Mesendoderm (in vitro differentiated cells): ENCODE data around the gene ACACB.

Experiments used
- DNase-seq: peaks from one replicate; pipeline ENCODE4 v3.0.0; 2013
- H2AK5ac ChIP-seq: 2 replicates; pipeline ENCODE4 v1.6.1; 2013; ENCODE audit warnings: low read length, inconsistent platforms
- H2BK120ac ChIP-seq: 2 replicates; pipeline ENCODE4 v1.6.1; 2013; ENCODE audit warnings: low read depth, mild to moderate bottlenecking, low read length, moderate library complexity, mixed read lengths
- H2BK15ac ChIP-seq: replicated peaks from 2 replicates; pipeline ENCODE4 v1.6.1; 2013; ENCODE audit warnings: low read depth, mild to moderate bottlenecking, moderate library complexity
- H2BK5ac ChIP-seq: 2 replicates; pipeline ENCODE4 v1.6.1; 2013; ENCODE audit warnings: low read length, inconsistent platforms
- H3K18ac ChIP-seq: 2 replicates; pipeline ENCODE4 v1.6.1; 2013; ENCODE audit warnings: mild to moderate bottlenecking, low read length, mixed read lengths
- H3K23ac ChIP-seq: one replicate; pipeline ENCODE4 v1.6.1; 2013; ENCODE audit warnings: low read length
- H3K27ac ChIP-seq: 2 replicates; pipeline ENCODE4 v1.5.1; 2013; ENCODE audit warnings: low read depth, mild to moderate bottlenecking, inconsistent platforms, low read length, moderate library complexity
- H3K27me3 ChIP-seq: 2 replicates; pipeline ENCODE4 v1.6.1; 2013; ENCODE audit warnings: low read length, control low read depth, mild to moderate bottlenecking, inconsistent platforms; ENCODE audit not compliant: insufficient read depth, poor library complexity
- H3K36me3 ChIP-seq: 2 replicates; pipeline ENCODE4 v1.6.1; 2013; ENCODE audit warnings: low read length, inconsistent platforms; ENCODE audit not compliant: control insufficient read depth, insufficient read depth
- H3K4ac ChIP-seq: one replicate; pipeline ENCODE4 v1.6.1; 2013; ENCODE audit warnings: low read depth, mild to moderate bottlenecking, low read length, moderate library complexity
- H3K4me1 ChIP-seq: 2 replicates; pipeline ENCODE4 v1.6.1; 2013; ENCODE audit warnings: low read depth, low read length, inconsistent platforms; ENCODE audit not compliant: control insufficient read depth
- H3K4me2 ChIP-seq: 2 replicates; pipeline ENCODE4 v1.6.1; 2013; ENCODE audit warnings: low read length
- H3K4me3 ChIP-seq: 2 replicates; pipeline ENCODE4 v1.5.1; 2013; ENCODE audit warnings: mild to moderate bottlenecking, low read length
- H3K56ac ChIP-seq: one replicate; pipeline ENCODE4 v1.6.1; 2013; ENCODE audit warnings: low read length
- H3K79me1 ChIP-seq: 2 replicates; pipeline ENCODE4 v1.6.1; 2013; ENCODE audit warnings: low read length, inconsistent platforms
- H3K79me2 ChIP-seq: 2 replicates; pipeline ENCODE4 v1.6.1; 2013; ENCODE audit warnings: mild to moderate bottlenecking, low read length; ENCODE audit not compliant: control insufficient read depth, insufficient read depth
- H3K9ac ChIP-seq: 2 replicates; pipeline ENCODE4 v1.6.1; 2013; ENCODE audit warnings: low read length, inconsistent platforms
- H4K5ac ChIP-seq: one replicate; pipeline ENCODE4 v1.6.1; 2013; ENCODE audit warnings: low read length
- H4K8ac ChIP-seq: one replicate; pipeline ENCODE4 v1.6.1; 2013; ENCODE audit warnings: low read depth, mild to moderate bottlenecking, control low read depth, low read length, moderate library complexity
- WGBS: extraction: QIAGEN DNeasy Blood & Tissue Kit; methylation state at CpG from one replicate; pipeline ENCODE4 v1.1.7; 2013; ENCODE audit warnings: low lambda C conversion rate, missing lambda C conversion rate; ENCODE audit not compliant: insufficient coverage; ENCODE audit errors: extremely low coverage; 5-methylcytosine and 5-hydroxymethylcytosine counted together

ACACB gene

GRCh38 chr12:109163167-109163566, 46.8 kb downstream of the ACACB start:
- H3K4me3 ChIP-seq, result no peak overlapping the region
- no peak overlapping the region for H2BK120ac ChIP-seq
- H3K4me2 ChIP-seq, result no peak overlapping the region
- H3K9ac ChIP-seq, result no peak overlapping the region
- no peak overlapping the region for H2BK5ac ChIP-seq
- H3K18ac ChIP-seq, result no peak overlapping the region
- H2BK15ac ChIP-seq, result no peak overlapping the region
- no peak overlapping the region for H2AK5ac ChIP-seq
- no CpG with 5 or more reads among the region's 6 CpGs for WGBS
- H3K36me3 ChIP-seq, result no peaks in the 10 kb centered on the region
- no peak overlapping the region for H3K23ac ChIP-seq
- no peak overlapping the region for H3K27ac ChIP-seq
- no peaks in the 10 kb centered on the region for H3K4me1 ChIP-seq
- H3K56ac ChIP-seq, result no peak overlapping the region
- no peak overlapping the region for H4K8ac ChIP-seq
- DNase-seq, result no peak
- H3K27me3 ChIP-seq, result no peaks in the 10 kb centered on the region
- H3K79me2 ChIP-seq, result no peaks in the 10 kb centered on the region
- no peak overlapping the region for H4K5ac ChIP-seq
- no peak overlapping the region for H3K4ac ChIP-seq
- no peaks in the 10 kb centered on the region for H3K79me1 ChIP-seq

DNA sequence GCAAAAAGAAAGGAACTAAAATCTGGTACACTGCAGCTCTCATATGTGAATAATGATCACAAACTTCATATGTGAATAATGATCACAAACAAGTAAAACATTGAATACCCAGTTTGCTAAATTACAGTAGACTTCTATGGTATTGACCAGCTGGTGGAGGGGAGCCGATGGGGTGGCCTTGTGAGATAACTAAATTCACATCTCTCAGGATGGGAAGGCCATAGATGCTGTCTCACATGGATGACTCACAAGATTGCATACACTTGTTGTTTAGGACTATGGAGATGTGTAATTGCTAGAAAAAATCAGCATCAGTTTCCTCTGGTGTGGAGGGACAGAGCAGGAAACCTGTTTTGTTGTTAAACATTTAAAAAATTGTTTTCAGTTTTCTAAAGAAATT, 49.2 kb downstream of the ACACB start:
- Histone ChIP-seq H4K8ac (no peak overlapping the region), H3K4me2 (no peak overlapping the region), H2AK5ac (no peak overlapping the region), H4K5ac (no peak overlapping the region), H3K4me3 (no peak overlapping the region), H3K4me1 (no peaks in the 10 kb centered on the region), H2BK5ac (no peak overlapping the region), H3K79me1 (no peaks in the 10 kb centered on the region), H3K56ac (no peak overlapping the region), H2BK15ac (no peak overlapping the region), H3K23ac (no peak overlapping the region), H3K79me2 (no peaks in the 10 kb centered on the region), H3K27me3 (no peaks in the 10 kb centered on the region), H3K4ac (no peak overlapping the region), H3K27ac (no peak overlapping the region), H3K18ac (no peak overlapping the region), H3K36me3 (no peaks in the 10 kb centered on the region), H2BK120ac (no peak overlapping the region), H3K9ac (no peak overlapping the region)
- DNase-seq, result no peak
- no CpG with 5 or more reads among the region's 1 CpG for WGBS

- Histone ChIP-seq H4K5ac (no peak overlapping the region), H3K4me3 (no peak overlapping the region), H2BK5ac (no peak overlapping the region), H4K8ac (no peak overlapping the region), H2BK15ac (no peak overlapping the region), H3K56ac (no peak overlapping the region), H3K4me2 (no peak overlapping the region), H3K79me2 (no peaks in the 10 kb centered on the region), H3K36me3 (no peaks in the 10 kb centered on the region), H3K23ac (no peak overlapping the region), H3K27ac (no peak overlapping the region), H2BK120ac (no peak overlapping the region), H2AK5ac (no peak overlapping the region), H3K18ac (no peak overlapping the region), H3K4me1 (no peaks in the 10 kb centered on the region), H3K4ac (no peak overlapping the region), H3K79me1 (no peaks in the 10 kb centered on the region), H3K27me3 (no peaks in the 10 kb centered on the region), H3K9ac (no peak overlapping the region)
- WGBS, result no CpG with 5 or more reads among the region's 9 CpGs
- DNase-seq, result no peak
Observed at GRCh38 chr12:109166371-109166770, 50.0 kb downstream of the ACACB start.

DNA sequence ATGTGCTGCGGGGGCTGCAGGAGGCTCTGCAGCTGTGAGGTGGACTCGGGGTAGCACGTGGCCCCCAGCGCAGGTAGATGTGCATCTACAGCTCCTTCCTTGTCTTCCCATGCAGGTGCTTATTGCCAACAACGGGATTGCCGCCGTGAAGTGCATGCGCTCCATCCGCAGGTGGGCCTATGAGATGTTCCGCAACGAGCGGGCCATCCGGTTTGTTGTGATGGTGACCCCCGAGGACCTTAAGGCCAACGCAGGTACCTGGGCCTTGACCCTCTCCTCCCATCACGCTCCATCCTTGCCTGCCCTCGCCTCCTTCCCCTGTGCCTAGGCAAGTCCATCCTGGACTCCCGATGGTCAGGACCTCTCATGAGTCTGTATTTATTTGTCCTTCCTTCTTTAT, 51.4 kb downstream of the ACACB start:
- Histone ChIP-seq H2BK120ac (no peak overlapping the region), H3K18ac (no peak overlapping the region)
- no peak for DNase-seq

DNA sequence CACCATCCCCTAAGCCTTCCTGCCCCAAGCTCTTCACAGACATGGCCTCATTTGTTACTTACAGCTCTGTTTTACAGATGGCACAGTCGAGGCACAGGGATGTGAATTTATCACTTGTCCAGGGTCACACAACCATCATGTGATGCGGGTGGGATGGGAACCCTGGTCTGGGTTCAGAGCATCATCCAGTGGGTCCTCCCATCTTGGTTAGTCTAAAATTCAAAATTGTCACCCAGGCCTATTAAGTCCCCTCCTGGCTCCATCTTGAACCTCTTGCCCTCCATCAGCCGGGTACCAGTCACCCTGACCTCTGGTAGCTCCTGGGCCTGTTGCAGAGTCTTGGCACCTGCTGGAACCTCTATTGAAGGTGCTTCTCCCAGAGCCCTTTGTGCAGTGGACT, 52.9 kb downstream of the ACACB start:
- H2BK120ac ChIP-seq, result no peak overlapping the region
- no peaks in the 10 kb centered on the region for H3K36me3 ChIP-seq
- H2BK5ac ChIP-seq, result no peak overlapping the region
- no peak overlapping the region for H3K4ac ChIP-seq
- H3K23ac ChIP-seq, result no peak overlapping the region
- H3K18ac ChIP-seq, result no peak overlapping the region
- no peak overlapping the region for H3K4me3 ChIP-seq
- H3K27me3 ChIP-seq, result no peaks in the 10 kb centered on the region
- no peaks in the 10 kb centered on the region for H3K79me1 ChIP-seq
- no peak for DNase-seq
- no peaks in the 10 kb centered on the region for H3K79me2 ChIP-seq
- WGBS, result no CpG with 5 or more reads among the region's 3 CpGs
- no peak overlapping the region for H3K27ac ChIP-seq
- no peaks in the 10 kb centered on the region for H3K4me1 ChIP-seq
- no peak overlapping the region for H2AK5ac ChIP-seq
- H2BK15ac ChIP-seq, result no peak overlapping the region
- no peak overlapping the region for H3K56ac ChIP-seq
- no peak overlapping the region for H3K4me2 ChIP-seq
- H4K5ac ChIP-seq, result no peak overlapping the region
- H3K9ac ChIP-seq, result no peak overlapping the region
- H4K8ac ChIP-seq, result no peak overlapping the region

More for the DNA sequence above, 51.4 kb downstream of the ACACB start:
- H3K27me3 ChIP-seq, result no peaks in the 10 kb centered on the region
- no peak overlapping the region for H2AK5ac ChIP-seq
- no peak overlapping the region for H3K9ac ChIP-seq
- WGBS, result no CpG with 5 or more reads among the region's 18 CpGs
- H3K4me2 ChIP-seq, result no peak overlapping the region
- H3K79me2 ChIP-seq, result no peaks in the 10 kb centered on the region
- no peak overlapping the region for H3K4me3 ChIP-seq
- H3K4me1 ChIP-seq, result no peaks in the 10 kb centered on the region
- H3K56ac ChIP-seq, result no peak overlapping the region
- no peak overlapping the region for H3K4ac ChIP-seq
- no peaks in the 10 kb centered on the region for H3K36me3 ChIP-seq
- no peak overlapping the region for H4K8ac ChIP-seq
- no peak overlapping the region for H3K23ac ChIP-seq
- no peak overlapping the region for H2BK5ac ChIP-seq
- H3K27ac ChIP-seq, result no peak overlapping the region
- H3K79me1 ChIP-seq, result no peaks in the 10 kb centered on the region
- H4K5ac ChIP-seq, result no peak overlapping the region
- no peak overlapping the region for H2BK15ac ChIP-seq

- H3K4me3 ChIP-seq, result no peak overlapping the region
- no peak for DNase-seq
- H2BK5ac ChIP-seq, result no peak overlapping the region
- no peak overlapping the region for H3K23ac ChIP-seq
- no peak overlapping the region for H3K56ac ChIP-seq
- H3K9ac ChIP-seq, result no peak overlapping the region
- no peaks in the 10 kb centered on the region for H3K79me1 ChIP-seq
- H3K36me3 ChIP-seq, result no peaks in the 10 kb centered on the region
- no peaks in the 10 kb centered on the region for H3K79me2 ChIP-seq
- no peak overlapping the region for H2AK5ac ChIP-seq
- WGBS, result no CpG with 5 or more reads among the region's 6 CpGs
- no peak overlapping the region for H3K4ac ChIP-seq
- no peak overlapping the region for H3K18ac ChIP-seq
- no peaks in the 10 kb centered on the region for H3K4me1 ChIP-seq
- no peak overlapping the region for H3K4me2 ChIP-seq
- H2BK15ac ChIP-seq, result no peak overlapping the region
- no peak overlapping the region for H3K27ac ChIP-seq
- no peak overlapping the region for H4K8ac ChIP-seq
- no peak overlapping the region for H2BK120ac ChIP-seq
- no peak overlapping the region for H4K5ac ChIP-seq
- H3K27me3 ChIP-seq, result no peaks in the 10 kb centered on the region
Observed at GRCh38 chr12:109169686-109170085, 53.3 kb downstream of the ACACB start.
